NCI-H2107 treated with DMSO at 0.1 percent for 48 hours (cell line): ENCODE results near the gene ABCC1.
A peak's percentile ranks its signal among the peaks of the same experiment; 100 is the strongest.
"Not testable (repeated sequence)": the region's sequence is repeated elsewhere in the genome, so short reads cannot be mapped to it uniquely, and the experiment has no call there.

Experiments used
- DNase-seq: peaks from one replicate; lab custom pipeline; 2025; ENCODE audit not compliant: unreplicated experiment; lab: John Stamatoyannopoulos, UW

The ABCC1 gene

DNA sequence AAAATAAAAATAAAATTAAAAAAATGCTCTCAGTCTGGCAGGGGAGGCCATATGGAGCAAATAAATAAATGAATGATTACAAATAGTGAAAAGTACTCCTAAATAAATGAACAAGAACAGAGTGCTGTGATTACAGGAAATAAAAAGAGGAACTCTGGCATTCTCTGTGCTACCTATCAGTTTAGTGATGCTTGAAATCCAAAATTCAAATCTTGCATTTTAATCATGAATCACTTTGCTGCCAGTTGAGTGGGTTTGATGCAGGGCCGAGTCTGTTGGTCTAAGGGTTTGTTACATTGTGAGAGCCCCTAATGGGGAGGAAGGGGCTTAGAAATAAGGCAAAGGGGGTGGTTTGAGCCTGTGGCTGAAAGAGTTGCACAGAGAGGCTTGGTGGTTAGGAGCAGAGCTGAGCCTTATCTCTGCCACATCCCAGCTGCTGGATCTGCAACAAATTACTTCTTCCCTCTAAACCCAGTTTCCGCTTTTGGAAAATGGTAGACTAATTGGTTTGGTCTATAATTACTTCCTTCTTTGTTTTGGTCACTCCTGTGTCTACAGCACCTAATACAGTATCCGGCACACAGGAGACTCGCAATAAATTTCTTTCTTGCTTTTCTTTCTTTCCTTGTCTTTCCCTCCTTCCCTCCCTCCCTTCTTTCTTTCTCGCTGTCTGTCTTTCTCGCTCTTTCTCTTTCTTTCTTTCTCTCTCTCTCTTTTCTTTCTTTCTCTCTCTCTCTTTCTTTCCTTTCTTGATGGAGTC is 6.3 kb upstream of the ABCC1 start:
- no peak for DNase-seq

DNA sequence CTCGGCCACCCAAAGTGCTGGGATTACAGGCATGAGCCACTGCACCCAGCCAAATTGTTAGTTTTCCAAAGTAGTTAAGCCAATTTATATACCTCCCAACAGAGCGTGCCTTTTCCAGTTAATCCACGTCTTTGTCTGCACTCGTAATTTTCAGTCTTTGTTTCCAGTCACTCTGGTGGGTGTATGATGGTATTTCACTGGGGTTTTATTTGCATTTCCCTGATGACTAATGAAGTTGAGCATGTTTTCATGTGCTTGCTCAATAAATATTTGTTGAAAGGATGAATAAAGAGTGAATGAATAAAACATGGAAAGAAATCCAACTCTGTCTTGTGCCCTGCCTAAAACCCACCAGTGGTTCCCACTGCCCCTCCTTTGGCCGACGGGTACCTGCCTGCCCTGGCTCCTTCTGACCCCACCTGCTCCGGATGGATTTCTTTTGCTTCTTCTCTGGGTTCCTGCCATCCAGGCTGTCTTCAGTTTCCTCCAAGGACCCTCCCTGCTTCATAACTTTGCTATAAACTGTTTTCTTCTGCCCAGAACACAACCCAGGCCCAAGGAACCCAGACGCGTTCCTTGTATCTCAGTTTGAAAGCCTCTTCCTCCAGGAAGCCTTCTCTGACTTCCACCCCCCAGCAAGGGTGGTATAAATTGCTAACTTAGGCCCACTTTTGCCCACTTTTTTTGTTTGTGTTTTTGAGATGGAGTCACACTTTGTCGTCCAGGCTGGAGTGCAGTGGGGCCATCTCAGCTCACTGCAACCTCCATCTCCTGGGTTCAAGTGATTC is 3.0 kb upstream of the ABCC1 start:
- DNase-seq = no peak

DNA sequence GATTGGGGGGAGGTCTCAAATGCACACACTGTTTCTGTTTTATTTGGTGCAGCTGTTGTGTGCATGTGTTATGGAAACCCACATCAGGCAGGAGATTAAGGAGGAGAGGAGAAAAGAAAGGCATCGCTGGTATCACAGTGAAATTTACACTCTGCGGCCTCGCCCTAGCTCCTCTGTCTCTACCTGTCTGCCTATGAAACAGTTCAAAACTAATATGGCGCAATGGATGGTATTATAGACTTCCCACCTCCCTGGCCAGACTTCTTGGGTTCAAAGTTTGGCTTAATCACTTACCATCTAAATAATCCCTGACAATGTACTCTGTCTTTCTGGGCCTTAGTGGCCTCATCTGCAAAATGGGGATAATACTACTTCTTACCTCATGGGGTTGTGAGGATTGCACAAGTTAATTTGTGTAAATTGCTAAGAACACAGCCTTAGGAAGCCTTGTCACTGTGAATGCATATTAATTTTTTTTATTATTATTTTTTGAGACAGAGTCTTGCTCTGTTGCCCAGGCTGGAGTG is 1.4 kb upstream of the ABCC1 start:
- DNase-seq = no peak

DNA sequence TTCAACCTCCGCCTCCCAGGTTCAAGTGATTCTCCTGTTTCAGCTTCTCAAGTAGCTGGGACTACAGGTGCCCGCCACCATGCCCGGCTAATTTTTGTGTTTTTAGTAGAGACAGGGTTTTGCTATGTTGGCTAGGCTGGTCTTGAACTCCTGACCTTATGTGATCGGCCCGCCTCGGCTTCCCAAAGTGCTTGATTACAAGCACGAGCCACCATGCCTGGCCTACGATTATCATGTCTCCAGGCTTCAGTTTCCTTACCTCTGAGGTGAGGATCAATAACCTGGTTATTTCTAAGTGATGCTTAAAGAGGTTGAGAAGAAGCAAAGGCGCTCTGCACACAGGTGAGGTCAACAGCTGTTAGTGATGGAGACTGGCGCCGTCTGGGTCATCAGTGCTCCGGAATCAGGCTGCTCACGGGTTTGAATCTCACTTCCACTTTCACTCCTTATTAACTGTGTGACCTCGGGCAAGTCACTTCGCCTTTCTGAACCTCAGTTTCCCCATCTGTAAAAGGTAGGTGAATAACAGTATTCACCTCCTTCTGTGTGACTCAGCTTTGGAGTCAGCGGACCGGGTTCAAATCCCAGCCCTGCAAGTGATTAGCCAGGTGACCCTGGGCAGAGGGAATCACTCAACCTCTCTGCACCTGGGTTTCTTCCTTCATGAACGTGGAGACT is 745 bp upstream of the ABCC1 start:
- no peak for DNase-seq

DNA sequence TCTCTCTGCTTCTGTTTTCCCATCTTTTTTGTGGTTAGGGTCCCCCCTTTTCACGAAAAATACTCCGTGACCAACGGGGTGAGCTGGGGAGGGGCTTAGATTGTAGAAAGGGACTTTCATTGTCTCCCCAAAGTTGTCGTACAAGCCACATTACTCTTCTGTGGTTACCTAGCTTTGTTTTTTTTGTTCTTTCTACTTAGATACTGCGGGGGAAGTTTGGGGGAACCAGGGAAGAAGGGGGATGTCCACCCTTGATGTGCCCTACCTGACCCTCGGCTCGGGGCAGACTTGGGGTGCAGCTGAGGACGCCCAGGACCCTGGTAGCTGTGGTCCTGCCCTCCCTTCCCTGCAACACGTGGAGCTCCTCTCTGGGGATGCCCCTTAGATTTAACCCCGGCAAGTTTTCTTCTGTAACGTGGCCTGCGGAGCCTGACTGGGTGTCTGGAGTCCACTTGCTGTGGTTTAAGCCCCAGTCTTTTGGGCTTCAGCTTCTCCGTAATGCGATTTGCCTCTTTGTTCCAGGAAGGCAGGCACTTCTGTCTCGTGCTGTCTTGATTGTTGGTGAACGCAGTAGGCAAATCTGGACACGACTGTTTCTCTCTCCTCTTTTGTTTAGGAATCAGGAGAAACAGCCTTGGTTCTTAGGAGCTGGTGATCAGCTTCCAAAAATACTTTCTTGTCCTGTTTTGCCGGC is 892 bp downstream of the ABCC1 start:
- DNase-seq = peak; percentile 47

DNA sequence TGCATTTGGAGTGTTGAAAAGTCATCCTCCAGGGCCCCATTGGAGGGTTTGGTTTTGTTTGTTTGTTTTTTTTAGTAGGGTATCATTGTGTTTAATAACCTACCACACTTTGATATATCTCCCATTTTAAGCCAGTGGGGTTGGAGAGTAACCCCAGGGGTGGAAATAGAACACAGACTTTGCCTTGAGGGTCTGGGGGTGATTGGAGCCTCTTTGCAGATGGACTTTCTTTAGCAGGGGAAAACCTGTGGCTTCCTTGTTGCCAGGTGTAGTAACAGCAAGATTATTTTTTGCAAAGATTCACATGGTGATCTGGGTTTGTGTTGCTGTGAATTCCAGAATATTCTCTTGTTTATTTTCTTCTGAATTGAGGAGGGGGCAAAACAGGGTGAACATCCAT is 1.5 kb downstream of the ABCC1 start:
- no peak for DNase-seq

DNA sequence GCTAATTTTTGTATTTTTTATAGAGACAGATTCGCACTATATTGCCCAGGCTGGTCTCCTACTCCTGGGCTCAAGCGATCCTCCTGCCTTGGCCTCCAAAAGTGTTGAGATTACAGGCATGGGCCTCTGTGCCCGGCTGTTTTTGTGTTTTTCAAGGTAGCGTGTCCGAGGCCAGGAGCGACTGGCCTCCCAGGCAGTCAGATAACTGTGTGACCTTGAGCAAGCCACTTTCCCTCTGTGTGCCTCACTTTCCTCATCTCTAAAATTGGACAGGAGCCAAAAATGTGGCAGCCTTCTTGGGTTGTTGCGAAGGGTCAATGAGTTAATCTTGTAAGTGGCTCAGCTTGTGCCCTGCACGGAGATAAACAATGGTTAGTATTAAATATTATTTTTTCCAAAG is 2.4 kb downstream of the ABCC1 start:
- DNase-seq = no peak

DNA sequence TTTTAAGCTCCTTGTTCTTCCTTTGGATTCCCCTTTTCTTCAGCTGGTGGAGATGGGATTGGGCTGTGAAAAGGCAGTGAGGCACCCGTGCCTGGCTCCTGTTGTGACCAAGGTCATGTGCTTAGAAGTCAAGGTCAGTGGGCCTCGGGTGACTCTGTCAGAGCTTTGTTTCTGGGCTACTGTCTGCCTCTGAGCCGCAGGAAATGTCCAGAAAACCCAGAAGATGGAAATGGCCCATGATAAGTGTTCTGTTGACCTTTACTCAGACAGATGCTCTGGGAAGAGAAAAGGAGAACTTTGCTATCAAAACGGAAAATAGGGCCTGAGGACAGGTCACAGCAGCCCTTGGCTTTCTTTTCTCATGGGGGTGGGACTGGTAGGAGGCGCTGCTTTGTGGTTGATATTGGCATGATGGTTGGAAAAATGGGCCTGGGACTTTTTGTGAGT is 2.9 kb downstream of the ABCC1 start:
- DNase-seq = no peak

DNA sequence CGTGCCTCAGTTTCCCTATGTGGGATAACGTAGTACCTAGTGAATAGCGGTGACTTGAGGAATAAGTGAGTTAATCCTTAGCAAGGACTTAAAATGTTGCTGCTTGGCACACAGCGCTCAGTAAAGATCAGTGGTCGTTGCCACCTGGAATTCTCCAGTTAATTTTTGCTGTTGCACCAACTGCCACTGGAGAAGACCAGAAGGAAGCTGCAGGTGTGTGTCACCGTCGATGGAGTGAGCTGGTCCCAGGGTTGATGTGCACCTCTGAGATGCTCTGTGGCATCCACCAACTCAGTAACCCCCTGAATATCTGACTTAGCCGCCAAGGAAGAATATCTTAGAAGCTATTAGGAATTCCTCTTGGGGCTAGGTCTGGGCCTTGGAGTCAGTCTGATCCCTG is 4.1 kb downstream of the ABCC1 start:
- no peak for DNase-seq

DNA sequence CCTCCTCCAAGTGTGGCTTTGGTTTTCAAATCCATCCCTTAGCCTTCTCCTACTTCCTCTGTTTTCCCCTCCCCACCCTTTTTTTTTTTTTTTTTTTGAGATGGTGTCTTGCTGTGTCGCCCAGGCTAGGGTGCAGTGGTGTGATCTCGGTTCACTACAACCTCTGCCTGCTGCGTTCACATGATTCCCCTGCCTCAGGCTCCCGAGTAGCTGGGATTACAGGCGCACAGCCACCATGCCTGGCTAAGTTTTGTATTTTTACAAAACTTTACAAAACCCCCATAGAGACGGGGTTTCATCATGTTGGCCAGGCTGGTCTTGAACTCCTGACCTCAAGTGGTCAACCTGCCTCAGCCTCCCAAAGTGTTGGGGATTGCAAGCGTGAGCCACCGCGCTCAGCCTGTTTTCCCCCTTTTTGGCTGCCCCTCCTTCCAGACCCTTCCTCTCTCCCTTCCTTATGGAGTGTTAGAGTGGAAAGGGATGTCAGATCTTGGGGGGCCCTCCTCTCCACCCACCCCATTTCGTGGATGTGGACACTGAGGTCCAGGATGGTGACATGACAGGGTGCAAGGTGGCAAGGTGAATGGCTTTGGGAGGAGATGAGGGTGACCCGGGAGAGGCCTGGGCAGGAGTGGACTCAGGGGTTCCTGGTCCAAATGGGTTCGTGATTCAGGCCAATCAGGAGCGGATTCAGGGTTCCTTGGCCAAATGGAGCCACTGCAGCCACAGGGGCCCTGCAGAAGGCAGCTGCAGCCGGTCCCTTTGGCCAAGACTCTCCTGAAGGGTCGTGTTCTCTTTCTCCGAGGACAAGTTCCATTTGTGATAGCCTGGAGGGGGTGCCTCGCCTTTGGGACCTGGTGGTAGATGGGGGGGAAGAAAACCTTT is 4.8 kb downstream of the ABCC1 start:
- DNase-seq = no peak

DNA sequence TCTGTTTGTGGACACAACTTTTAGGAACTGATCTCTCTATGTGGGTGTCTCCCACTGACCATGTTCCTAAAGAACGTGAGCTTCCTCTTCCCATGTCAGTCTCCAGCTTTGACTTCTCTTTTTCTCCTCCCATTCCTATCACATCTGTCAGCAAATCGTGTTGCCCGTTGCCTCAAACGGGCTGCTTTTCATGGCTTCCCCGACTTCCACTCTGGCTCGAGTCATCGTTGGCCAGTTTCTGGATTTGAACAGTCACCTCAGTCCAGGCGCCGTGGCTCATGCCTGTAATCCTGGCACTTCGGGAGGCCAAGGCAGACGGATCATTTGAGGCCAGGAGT is 5.4 kb downstream of the ABCC1 start:
- DNase-seq = no peak

DNA sequence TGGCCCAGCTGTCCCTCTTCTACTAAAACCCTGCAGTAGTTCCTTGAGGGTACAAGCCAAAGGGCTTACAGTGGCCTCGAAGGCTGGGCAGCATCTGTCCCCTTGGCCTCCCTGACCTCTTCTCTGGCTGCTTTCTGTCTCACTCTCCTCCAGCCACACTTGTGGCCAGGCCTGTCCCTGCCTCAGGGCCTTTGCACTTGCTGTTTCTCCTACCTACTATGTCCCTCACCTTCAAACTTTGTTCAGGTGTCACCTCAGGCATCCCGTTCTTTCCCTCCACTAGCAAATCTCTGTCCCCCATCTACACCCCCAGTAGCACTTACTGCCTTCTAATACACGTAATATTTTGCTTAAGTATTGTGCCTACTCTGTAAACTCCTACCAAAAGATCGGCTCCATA is 6.0 kb downstream of the ABCC1 start:
- no peak for DNase-seq

DNA sequence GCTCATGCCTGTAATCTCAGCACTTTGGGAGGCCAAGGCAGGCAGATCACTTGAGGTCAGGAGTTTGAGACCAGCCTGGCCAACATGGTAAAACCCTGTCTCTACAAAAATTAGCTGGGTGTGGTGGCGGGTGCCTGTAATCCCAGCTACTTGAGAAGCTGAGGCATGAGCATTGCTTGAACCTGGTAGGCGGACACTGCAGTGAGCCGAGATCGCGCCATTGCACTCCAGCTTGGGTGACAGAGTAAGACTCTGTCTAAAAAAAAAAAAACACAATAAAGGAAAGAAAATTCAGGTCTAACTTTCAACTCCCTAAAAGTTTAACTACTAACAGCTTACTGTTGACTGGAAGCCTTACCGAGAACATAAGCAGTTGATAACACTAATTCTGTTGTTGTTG is 6.7 kb downstream of the ABCC1 start:
- not testable (repeated sequence) for DNase-seq

DNA sequence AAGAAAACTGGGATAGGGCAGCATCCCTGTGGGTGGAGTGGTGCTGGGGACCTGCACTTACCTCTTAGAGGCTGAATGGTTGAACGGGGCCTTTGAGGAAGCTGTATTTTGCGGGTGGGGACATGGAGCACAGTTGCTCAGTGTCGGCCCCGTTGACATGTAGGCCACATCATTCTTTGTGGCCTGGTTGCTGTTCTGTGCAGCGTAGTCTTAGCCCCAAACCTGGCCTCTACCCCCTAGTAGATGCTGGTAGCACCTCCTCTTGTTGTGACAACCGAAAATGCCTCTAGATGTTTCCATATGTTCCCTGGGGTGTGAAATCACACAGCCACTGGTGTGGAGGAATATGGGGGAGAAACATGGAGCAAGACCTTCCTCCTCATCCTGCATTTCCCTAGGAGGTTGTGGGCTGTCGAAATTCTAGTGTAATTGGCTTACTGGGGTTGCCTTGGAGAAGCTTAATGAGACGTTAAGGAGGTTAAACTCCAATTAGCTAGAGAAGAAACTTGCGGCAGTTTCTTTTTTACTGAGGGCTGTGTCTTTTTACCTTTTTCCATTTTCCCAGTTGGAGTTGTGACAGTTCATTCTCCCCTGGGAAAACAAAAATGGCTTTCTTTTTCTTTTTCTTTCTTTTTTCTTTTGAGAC is 9.4 kb downstream of the ABCC1 start:
- DNase-seq = no peak

DNA sequence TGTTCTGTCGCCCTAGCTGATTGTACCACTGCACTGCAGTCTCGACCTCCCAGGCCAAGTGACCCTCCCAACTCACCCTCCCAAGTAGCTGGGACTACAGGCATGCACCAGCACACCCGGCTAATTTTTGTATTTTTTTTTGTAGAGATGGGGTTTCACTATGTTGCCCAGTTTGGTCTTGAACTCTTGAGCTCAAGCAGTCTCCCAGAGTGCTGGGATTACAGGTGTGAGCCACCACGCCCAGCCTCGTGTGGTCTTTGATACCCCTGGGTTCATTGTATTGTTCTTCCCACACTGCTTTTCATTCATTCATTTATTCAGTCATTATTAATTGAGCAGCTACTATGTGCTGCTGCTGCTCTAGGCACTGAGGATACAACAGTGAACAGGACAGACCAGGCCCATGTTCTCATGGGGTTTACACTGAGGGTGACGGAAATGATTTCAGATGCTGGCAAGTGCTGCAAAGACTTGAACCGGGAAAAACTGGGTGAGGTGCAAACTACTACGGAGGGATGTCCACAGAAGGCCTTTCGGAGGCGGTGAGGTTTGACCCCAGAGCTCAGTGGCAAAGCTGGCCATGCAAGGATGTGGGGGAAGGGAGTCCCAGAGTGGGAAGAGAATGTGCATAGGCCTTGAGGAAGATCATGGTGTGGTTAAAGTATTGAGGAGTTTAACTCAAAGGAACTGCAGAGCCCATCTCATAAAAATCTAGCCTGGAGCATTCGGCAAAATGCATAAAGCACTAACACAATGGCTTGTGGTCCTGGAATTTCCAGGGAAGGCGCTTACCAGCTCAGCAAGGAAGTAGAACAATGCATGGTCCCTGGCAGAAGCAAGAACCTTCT is 10.9 kb downstream of the ABCC1 start:
- no peak for DNase-seq

DNA sequence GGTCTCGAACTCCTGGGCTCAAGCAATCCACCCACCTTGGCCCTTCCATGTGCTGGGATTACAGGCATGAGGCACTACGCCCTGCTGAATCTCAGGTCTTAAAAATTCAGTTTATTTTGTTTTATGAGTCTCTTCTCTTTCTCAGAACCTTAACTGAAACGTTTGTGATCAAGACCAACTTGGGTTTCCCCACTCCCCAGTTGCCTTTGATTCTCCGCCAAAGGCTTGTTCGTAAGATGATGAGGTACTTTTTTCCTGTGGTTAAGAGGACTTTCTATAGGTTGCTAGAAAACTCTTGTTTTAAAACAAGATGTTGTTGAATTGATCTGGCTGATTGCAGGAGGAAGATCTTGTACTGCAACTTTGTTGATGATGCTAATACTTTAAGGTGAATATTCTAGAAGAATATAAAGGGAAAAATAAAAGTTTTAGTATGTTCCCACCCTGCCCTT is 11.7 kb downstream of the ABCC1 start:
- DNase-seq = no peak

DNA sequence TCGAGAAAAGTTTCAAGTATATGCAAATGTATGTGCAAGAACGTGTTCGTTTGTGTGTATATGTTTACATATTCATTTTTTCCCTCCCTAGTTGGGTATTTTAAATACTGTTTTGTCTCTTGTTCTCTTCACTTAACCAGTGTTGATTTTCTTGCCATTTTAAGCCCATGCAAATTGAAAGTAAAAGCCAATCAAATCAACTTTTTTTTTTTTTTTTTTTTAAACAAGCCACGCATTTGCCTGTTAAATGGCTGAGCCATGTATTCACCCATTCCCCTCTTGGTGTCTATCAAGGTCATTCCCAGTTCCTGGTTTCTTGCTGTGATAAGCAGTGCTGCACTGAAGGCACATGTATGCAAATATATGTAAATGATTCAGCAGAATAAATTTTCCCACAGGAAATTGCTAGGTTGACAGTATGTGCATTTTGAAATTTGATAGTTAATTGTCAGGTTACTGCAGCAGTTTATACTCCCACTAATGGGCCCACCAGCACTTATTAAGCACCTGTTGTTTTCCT is 12.2 kb downstream of the ABCC1 start:
- DNase-seq = no peak

DNA sequence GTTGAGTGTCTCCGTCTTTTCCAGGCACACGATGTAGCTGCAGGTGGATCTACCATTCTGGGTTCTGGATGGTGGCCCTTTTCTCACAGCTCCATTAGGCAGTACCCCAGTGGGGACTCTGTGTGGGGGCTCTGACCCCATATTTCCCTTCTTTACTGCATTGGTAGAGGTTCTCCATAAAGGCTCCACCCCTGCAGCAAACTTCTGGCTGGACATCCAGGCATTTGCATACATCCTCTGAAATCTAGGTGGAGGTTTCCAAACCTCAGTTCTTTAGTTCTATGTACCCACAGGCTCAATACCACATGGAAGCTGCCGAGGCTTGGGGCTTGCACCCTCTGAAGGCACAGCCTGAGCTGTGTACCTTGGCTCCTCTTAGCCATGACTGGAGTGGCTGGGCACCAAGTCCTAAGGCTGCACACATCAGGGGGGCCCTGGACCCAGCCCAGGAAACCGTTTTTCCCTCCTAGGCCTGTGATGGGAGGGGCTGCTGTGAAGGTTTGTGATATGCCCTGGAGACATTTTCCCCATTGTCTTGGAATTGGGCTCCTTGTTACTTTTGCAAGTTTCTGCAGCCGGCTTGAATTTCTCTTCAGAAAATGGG is 14.0 kb downstream of the ABCC1 start:
- no peak for DNase-seq
